Measurements from ENCODE around the gene MACROD2.

GRCh38 chr20:15618110-15618509 is 1622.8 kb downstream of the MACROD2 start:
- TF ChIP-seq POLR2A (IDR thresholded peaks at IDR 0.05) (no peak), CTCF (IDR thresholded peaks at IDR 0.05) (no peak)

Measured in tibial nerve (tissue), 3 donors.